Activated CD4-positive, alpha-beta T cell treated with anti-CD3 and anti-CD28 coated beads for 48 hours (primary cell): ENCODE measurements around the gene KMT2D.

Experiments used
- DNase-seq: peaks from one replicate; pipeline ENCODE4 v3.0.0-alpha.2; 2020

The KMT2D gene

GRCh38 chr12:49032679-49033447, 27.7 kb downstream of the KMT2D start:
- no peak for DNase-seq

GRCh38 chr12:49032276-49032675, 28.3 kb downstream of the KMT2D start:
- DNase-seq, result no peak

GRCh38 chr12:49031573-49032161, 28.9 kb downstream of the KMT2D start:
- no peak for DNase-seq

GRCh38 chr12:49030714-49031572, 29.7 kb downstream of the KMT2D start:
- DNase-seq, result no peak

GRCh38 chr12:49030119-49030518, 30.5 kb downstream of the KMT2D start:
- no peak for DNase-seq

- DNase-seq, result no peak
These were observed 31.8 kb downstream of the KMT2D start for GRCh38 chr12:49028666-49029275.

- no peak for DNase-seq
These were observed 32.6 kb downstream of the KMT2D start for GRCh38 chr12:49027846-49028555.

GRCh38 chr12:49026678-49027480, 33.7 kb downstream of the KMT2D start:
- DNase-seq, result no peak

GRCh38 chr12:49026101-49026500, 34.5 kb downstream of the KMT2D start:
- DNase-seq, result no peak

- DNase-seq, result no peak
These were observed 35.1 kb downstream of the KMT2D start for GRCh38 chr12:49025463-49025862.

- DNase-seq, result no peak
These were observed 36.1 kb downstream of the KMT2D start for GRCh38 chr12:49024543-49024942.

- no peak for DNase-seq
These were observed 36.8 kb downstream of the KMT2D start for GRCh38 chr12:49023812-49024211.

- DNase-seq, result no peak
These were observed 37.9 kb downstream of the KMT2D start for GRCh38 chr12:49022558-49023178.

GRCh38 chr12:49021292-49021915, 39.2 kb downstream of the KMT2D start:
- no peak for DNase-seq

GRCh38 chr12:49020441-49020840, 40.2 kb downstream of the KMT2D start:
- DNase-seq, result no peak

- DNase-seq, result peak; percentile 63
These were observed 40.9 kb downstream of the KMT2D start for GRCh38 chr12:49019443-49020324.

- no peak for DNase-seq
These were observed 41.5 kb downstream of the KMT2D start for GRCh38 chr12:49019120-49019430.

- peak; percentile 96 for DNase-seq
These were observed 42.1 kb downstream of the KMT2D start, which contains the start of gene PRKAG1 for GRCh38 chr12:49018261-49019119. TSS of gene PRKAG1 (minus strand) at chr12:49018776. CDS start at chr12:49018740, 36 bp downstream.

- peak; percentile 73 for DNase-seq
These were observed 42.7 kb downstream of the KMT2D start for GRCh38 chr12:49017891-49018260.
